WTC11 (cell line): ENCODE results near the gene SIX2. TPM values are rescaled to one million over a fixed set of nuclear protein-coding genes. Genes with fewer than 3 reads are reported as not detected.

Source experiments
- CREM ChIP-seq: sonication (generic); formaldehyde crosslinking; IDR thresholded peaks from 2 replicates; pipeline ENCODE4 v1.8.1; 2022; ENCODE audit warnings: mild to moderate bottlenecking, missing genetic modification reagents, moderate library complexity
- ERG ChIP-seq: fragments of 250-450 bp; sonication (Bioruptor Pico); IDR thresholded peaks from 2 replicates; pipeline ENCODE4 v1.8.0; 2021; ENCODE audit warnings: mild to moderate bottlenecking
- ETV6 ChIP-seq: sonication (generic); formaldehyde crosslinking; IDR thresholded peaks from 2 replicates; pipeline ENCODE4 v1.8.1; 2022; ENCODE audit warnings: mild to moderate bottlenecking, missing genetic modification reagents
- GTF2I ChIP-seq: fragments of 250-450 bp; sonication (Bioruptor Pico); conservative IDR thresholded peaks from 2 replicates; pipeline ENCODE4 v1.4.0; 2021; ENCODE audit warnings: mild to moderate bottlenecking
- IRF2 ChIP-seq: sonication (generic); formaldehyde crosslinking; IDR thresholded peaks from 2 replicates; pipeline ENCODE4 v1.8.0; 2022; ENCODE audit warnings: low read depth, missing genetic modification reagents, borderline replicate concordance
- NR2C2 ChIP-seq: sonication (generic); formaldehyde crosslinking; IDR thresholded peaks from 2 replicates; pipeline ENCODE4 v1.8.0; 2022; ENCODE audit warnings: mild to moderate bottlenecking, missing genetic modification reagents
- NR3C1 ChIP-seq: sonication (generic); formaldehyde crosslinking; conservative IDR thresholded peaks from 2 replicates; pipeline ENCODE4 v1.8.1; 2023; ENCODE audit warnings: low read depth, mild to moderate bottlenecking, missing genetic modification reagents
- SMAD4 ChIP-seq: sonication (generic); formaldehyde crosslinking; IDR thresholded peaks from 2 replicates; pipeline ENCODE4 v1.8.0; 2022; ENCODE audit warnings: mild to moderate bottlenecking, missing genetic modification reagents
- SP1 ChIP-seq: sonication (generic); formaldehyde crosslinking; conservative IDR thresholded peaks from 2 replicates; pipeline ENCODE4 v1.8.1; 2022; ENCODE audit warnings: missing genetic modification reagents
- TEAD1 ChIP-seq: sonication (generic); formaldehyde crosslinking; IDR thresholded peaks from 2 replicates; pipeline ENCODE4 v1.8.0; 2022; ENCODE audit warnings: mild to moderate bottlenecking, missing genetic modification reagents
- USF2 ChIP-seq: sonication (generic); formaldehyde crosslinking; IDR thresholded peaks from 2 replicates; pipeline ENCODE4 v1.8.1; 2023; ENCODE audit warnings: mild to moderate bottlenecking, missing genetic modification reagents, moderate library complexity
- ZNF219 ChIP-seq: sonication (generic); formaldehyde crosslinking; IDR thresholded peaks from 2 replicates; pipeline ENCODE4 v1.8.0; 2023; ENCODE audit warnings: missing genetic modification reagents, mild to moderate bottlenecking, borderline replicate concordance
- ZNF281 ChIP-seq: sonication (generic); formaldehyde crosslinking; IDR thresholded peaks from 2 replicates; pipeline ENCODE4 v1.8.0; 2023; ENCODE audit warnings: mild to moderate bottlenecking, missing genetic modification reagents
- ZNF396 ChIP-seq: fragments of 250-450 bp; sonication (Bioruptor Pico); IDR thresholded peaks from 2 replicates; pipeline ENCODE4 v1.8.0; 2021; ENCODE audit warnings: mild to moderate bottlenecking, moderate library complexity, borderline replicate concordance
- ZNF425 ChIP-seq: fragments of 250-450 bp; sonication (Bioruptor Pico); conservative IDR thresholded peaks from 2 replicates; pipeline ENCODE4 v1.9.0; 2021; ENCODE audit warnings: mild to moderate bottlenecking
- total RNA-seq: library from RNA; stranded (reverse); gene quantifications from 3 replicates; pipeline ENCODE4 v1.2.3, GENCODE V29; 2021
- TF ChIP-seq, protein P1 (sequence below): fragments of 250-450 bp; sonication (Bioruptor Pico); IDR thresholded peaks from 2 replicates; pipeline ENCODE4 v1.9.0; 2021; ENCODE audit warnings: mild to moderate bottlenecking

Gene SIX2
- total RNA-seq, 1 experiment from 2014 or later = 1.7 TPM

- TF ChIP-seq ZNF281 (CRISPR knock-in tag) = no peak
- no peak for TF ChIP-seq ETV6
- TF ChIP-seq, protein P1, sequence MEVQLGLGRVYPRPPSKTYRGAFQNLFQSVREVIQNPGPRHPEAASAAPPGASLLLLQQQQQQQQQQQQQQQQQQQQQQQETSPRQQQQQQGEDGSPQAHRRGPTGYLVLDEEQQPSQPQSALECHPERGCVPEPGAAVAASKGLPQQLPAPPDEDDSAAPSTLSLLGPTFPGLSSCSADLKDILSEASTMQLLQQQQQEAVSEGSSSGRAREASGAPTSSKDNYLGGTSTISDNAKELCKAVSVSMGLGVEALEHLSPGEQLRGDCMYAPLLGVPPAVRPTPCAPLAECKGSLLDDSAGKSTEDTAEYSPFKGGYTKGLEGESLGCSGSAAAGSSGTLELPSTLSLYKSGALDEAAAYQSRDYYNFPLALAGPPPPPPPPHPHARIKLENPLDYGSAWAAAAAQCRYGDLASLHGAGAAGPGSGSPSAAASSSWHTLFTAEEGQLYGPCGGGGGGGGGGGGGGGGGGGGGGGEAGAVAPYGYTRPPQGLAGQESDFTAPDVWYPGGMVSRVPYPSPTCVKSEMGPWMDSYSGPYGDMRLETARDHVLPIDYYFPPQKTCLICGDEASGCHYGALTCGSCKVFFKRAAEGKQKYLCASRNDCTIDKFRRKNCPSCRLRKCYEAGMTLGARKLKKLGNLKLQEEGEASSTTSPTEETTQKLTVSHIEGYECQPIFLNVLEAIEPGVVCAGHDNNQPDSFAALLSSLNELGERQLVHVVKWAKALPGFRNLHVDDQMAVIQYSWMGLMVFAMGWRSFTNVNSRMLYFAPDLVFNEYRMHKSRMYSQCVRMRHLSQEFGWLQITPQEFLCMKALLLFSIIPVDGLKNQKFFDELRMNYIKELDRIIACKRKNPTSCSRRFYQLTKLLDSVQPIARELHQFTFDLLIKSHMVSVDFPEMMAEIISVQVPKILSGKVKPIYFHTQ (CRISPR knock-in tag) = no peak
- TF ChIP-seq NR2C2 (CRISPR knock-in tag) = no peak
- no peak for TF ChIP-seq SP1 (CRISPR knock-in tag)
- no peak for TF ChIP-seq ZNF396 (CRISPR knock-in tag)
- no peak for TF ChIP-seq NR3C1 (CRISPR knock-in tag)
- no peak for TF ChIP-seq GTF2I (CRISPR knock-in tag)
- TF ChIP-seq CREM (CRISPR knock-in tag) = no peak
- no peak for TF ChIP-seq ZNF425 (CRISPR knock-in tag)
- TF ChIP-seq SMAD4 (CRISPR knock-in tag) = no peak
- TF ChIP-seq TEAD1 (CRISPR knock-in tag) = no peak
- TF ChIP-seq IRF2 = no peak
- no peak for TF ChIP-seq ERG (CRISPR knock-in tag)
- TF ChIP-seq USF2 (CRISPR knock-in tag) = no peak
- no peak for TF ChIP-seq ZNF219 (CRISPR knock-in tag)
- TF ChIP-seq, all 79 proteins: peak for 0
Measured at GRCh38 chr2:45012733-45013132, 3.5 kb upstream of the SIX2 start (continued).
